Body of pancreas (tissue), 4 donors: Measurements from ENCODE around the gene KMT5C.

Source experiments
- CTCF ChIP-seq, 7 experiments: fragments of 450-650 bp in 4 of 7; fragments of 200-600 bp in 3 of 7; sonication (generic) in 3 of 7; IDR thresholded peaks; one replicate each; pipeline ENCODE4 v1.5.1; 2016 to 2019; ENCODE audit warnings: antibody characterized with exemption in 7 of 7
- POLR2A ChIP-seq, 3 donors: fragments of 450-650 bp; IDR thresholded peaks; one replicate each; pipeline ENCODE4 v1.6.1; 2016; ENCODE audit warnings: antibody characterized with exemption in 3 of 3, mild to moderate bottlenecking in 2 of 3

- TF ChIP-seq POLR2A (IDR thresholded peaks at IDR 0.05) = no peak
- no peak for TF ChIP-seq CTCF (IDR thresholded peaks at IDR 0.05)
Measured at GRCh38 chr19:55308281-55308680, 31.4 kb upstream of the KMT5C start.
